DMS79 (cell line): Measurements from ENCODE around the gene ELMO1.

ENCODE experiments used
- DNase-seq: peaks from one replicate; lab custom pipeline; 2025; lab: John Stamatoyannopoulos, UW

The ELMO1 gene

DNA sequence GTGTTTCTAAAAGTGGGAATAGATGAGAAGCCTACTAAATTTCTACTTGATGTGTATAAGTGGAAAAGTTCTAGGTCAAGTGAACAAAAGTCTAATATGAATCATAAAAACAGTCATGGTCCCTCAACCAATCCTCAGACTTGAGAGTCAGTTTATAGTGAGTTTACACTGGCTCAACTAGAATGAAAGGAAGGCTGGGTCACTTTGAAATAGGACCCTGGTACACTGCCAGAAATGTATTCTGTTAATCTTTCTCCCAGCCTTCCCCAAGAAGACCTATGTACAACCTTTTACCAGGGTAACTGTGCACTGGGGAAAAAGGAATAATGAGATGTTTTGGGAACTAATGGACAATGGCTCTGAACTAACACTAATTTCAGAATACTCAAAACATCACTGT, 17.3 kb downstream of the ELMO1 start:
- no peak for DNase-seq

DNA sequence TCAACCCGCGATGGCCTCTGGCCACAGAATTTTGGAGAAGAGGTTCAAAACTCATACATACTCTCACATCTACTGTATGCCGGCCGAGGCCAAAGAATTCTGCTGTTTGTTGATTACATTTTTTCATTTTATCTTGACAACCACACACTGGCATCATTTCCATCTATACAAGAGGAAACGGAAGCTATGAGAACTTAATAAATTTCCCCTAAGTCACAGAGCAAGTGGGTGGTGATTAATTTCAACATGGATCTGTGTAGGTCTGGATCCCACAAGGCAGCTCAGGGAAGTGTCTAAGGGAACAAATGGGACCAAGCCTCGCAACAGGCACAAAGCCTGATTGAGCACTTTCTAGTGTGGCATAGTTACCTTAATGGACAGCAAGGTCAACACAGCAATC, 18.0 kb downstream of the ELMO1 start:
- DNase-seq = no peak

DNA sequence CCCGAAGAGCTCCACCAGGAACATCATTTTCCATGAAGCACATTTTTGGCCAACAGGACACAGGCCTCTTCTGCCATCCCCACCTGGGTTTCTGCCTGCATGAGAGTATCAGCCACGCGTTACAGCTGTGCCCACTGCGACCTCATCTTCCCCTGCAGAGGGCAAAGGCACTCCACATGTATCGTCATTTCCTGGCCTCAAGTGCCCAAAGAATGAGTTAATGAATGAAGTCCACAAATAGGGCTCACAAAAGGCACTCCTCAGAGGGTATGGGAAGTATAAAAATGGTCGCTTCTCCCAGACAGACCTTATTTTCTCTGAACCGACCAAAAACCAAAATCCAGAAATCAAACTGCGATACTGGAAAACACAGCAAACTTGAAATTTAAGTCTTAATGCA, 18.5 kb downstream of the ELMO1 start:
- no peak for DNase-seq

GRCh38 chr7:37429435-37429791, 19.3 kb downstream of the ELMO1 start:
- no peak for DNase-seq

DNA sequence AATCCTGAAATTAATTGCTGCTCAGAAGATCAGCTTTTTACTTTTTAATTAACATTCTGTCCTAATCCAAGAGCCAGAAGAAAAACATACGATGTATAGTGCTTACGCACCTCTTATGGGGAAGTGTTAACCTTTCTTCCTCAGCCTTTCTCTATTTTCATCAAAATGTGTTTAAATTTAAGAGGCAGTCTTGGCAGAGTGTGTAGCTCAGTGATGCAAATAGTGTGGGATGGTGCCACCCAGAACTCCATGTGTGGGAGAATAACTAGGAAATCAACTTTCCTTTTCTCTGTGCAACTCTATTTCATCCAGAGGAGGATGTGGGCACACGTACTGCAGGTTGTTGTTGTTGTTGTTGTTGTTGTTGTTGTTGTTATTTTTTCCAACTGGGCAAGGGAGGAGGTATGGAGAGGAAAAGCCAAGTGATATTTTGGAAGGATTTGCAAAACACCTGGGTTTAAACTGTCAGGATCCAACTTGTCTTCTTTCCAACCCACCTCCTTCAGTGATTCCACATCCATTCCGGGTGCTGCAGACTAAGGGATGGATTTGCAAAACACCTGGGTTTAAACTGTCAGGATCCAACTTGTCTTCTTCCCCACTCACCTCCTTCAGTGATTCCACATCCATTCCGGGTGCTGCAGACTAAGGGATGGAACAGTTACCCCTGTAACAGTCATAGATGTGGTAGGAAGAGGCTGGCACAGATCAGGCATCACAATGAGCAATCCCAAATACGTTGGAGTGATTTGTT, 19.8 kb downstream of the ELMO1 start:
- no peak for DNase-seq

GRCh38 chr7:37427276-37427940, 21.3 kb downstream of the ELMO1 start:
- no peak for DNase-seq

- no peak for DNase-seq
Observed at GRCh38 chr7:37425498-37425897, 23.2 kb downstream of the ELMO1 start.

DNA sequence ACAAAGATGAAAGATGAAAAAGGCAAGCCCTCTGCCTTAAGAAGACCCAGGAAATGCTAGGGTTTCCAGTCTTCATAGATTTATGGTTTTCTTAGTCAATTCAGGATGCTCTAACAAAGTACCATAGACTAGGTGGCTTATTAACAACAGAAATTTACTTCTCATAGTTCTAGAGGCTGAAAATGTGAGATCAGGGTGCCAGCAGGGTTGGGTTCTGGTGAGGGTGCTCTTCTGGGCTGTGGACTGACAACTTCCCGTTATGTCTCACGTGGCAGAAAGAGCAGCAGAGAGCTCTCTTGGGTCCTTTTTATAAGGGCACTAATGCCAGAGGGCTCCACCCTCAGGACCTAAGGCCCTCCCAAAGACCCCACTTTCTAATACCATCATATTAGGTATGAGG, 23.7 kb downstream of the ELMO1 start:
- no peak for DNase-seq

- no peak for DNase-seq
Observed at GRCh38 chr7:37424521-37424920, 24.1 kb downstream of the ELMO1 start.

- DNase-seq = no peak
Observed at GRCh38 chr7:37421861-37422500, 26.7 kb downstream of the ELMO1 start.

DNA sequence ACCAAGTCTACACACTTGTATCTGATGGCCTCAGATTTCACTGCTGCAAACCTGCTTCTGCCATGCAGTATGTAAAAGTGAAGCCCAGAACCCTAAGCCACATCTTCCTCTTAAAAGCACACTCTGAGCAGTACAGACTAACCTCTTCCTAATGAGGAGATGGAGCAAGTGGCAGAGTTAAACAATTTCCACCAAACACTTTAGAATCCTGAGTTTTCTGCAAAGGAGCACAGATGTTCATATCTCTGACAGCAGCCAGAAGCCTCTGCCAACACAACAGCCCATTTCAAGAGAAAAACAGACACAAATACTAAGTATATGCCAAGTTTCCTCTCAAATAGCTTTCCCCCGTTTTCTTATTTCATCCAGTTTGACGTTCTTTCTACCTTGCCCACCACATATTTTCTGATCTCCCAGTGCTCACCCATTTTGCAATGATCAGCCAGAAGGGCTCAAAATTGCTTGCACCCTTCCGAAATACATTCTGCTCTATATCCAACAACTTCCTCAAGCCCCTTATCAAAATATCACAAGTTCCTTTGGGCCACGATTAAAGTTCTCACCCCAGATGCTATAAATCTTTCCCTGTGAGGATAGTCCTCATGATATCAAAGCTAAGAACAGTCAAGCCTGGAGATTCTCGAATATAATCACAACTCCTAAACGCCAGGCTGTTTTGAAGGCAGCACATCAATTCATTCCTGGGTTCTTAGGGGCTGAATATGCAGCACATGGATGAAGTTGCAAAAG, 27.5 kb downstream of the ELMO1 start:
- DNase-seq = no peak

DNA sequence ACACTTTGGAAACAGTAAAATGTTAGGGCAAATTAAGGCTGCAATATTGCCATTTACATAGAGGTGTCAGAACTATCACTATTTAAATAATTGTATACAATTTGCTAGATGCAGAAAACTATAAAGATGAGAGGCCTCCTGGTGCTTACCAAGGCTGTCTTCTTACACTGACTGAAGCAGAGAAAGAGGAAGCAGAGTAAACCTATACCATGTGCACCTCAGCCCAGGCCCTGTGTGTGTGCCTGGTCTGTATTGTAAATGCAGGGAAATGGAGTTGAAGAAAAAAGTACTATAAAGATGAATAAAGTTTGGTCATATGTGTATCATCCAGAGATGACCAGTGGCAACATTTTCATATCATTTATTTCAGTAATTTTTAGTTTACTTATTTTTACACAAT, 29.2 kb downstream of the ELMO1 start:
- DNase-seq = no peak

DNA sequence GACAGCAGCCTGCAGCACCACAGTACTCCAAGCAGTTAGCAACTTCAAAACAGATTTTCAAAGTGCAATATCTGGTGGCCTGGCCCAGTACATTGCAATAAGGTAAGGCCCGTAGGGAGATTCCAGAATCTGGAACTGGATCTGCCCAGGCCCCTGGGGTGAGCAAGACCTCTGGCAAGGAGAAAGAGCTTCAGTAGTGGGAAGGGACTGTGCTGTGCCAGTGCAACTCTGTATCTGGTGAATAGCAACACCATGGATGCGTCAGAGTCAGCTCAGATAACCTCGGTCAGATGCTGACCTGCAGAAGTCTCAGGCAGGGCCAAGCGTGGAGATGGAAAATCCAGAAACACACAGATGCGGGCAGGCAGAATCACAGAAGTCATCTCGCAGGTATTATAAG, 30.3 kb downstream of the ELMO1 start:
- no peak for DNase-seq

GRCh38 chr7:37417107-37417474, 31.6 kb downstream of the ELMO1 start:
- DNase-seq = no peak

DNA sequence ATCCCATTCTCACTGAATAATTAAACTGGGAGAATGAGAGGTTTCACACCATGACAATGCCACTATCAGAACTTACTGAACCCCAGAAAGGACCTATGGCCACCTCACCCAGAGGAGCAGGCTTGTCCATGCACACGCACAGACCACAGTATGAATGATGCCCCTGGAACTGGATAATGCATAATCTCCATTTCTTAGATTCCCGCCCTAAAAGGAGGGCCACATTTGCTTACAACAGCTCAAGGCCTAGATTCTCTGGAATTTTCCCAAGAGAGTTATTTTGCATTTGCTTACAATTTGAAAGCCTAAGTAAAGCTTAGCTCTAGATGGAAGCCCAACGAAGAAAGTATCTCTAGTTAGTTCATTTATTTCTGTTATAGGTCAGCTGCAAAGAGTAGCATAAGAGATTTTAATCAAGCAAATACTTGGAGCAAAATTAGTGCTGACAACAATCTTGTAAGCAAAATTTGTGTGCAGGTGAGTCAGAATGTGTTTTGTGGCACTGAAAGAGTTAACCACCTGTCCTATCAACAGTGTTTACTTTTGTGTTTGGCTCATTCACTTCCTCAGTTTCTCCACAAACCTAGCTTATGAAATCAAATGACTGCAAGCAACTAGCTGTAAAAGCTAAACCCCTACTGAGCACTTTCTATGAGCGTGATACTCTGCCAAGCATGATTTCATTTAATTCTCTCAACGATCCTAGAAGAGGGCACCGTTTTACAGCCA, 32.1 kb downstream of the ELMO1 start:
- no peak for DNase-seq

- no peak for DNase-seq
Observed at GRCh38 chr7:37415629-37416028, 33.0 kb downstream of the ELMO1 start.

- DNase-seq = no peak
Observed at GRCh38 chr7:37414352-37414983, 34.2 kb downstream of the ELMO1 start.

DNA sequence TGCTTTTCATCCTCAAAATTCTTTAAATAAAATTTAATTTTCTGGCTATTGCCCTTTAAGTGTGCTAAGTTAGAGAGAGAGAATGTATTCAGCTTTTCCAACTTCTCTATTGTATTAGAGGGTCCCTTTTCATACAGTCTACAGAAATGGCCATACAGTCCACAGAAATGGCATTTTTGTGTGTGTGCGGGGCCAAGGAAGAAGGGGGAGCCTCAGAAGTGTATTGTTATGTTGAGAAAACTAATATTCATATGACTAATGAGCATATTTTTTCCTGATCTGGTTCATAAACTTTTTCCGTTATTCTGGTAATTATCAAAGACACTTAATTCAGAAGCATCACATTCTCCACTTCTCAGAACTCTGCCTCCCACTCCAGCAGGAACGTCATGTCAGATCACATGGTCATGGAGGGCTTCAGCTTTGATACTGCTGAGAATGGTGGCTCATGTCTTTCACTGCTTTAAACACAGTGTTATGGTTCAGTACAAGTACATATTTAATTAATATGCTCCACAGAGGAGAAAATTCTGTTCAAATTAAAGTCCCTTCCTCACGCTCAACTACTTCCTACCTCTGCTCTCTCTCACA, 37.1 kb downstream of the ELMO1 start:
- no peak for DNase-seq

DNA sequence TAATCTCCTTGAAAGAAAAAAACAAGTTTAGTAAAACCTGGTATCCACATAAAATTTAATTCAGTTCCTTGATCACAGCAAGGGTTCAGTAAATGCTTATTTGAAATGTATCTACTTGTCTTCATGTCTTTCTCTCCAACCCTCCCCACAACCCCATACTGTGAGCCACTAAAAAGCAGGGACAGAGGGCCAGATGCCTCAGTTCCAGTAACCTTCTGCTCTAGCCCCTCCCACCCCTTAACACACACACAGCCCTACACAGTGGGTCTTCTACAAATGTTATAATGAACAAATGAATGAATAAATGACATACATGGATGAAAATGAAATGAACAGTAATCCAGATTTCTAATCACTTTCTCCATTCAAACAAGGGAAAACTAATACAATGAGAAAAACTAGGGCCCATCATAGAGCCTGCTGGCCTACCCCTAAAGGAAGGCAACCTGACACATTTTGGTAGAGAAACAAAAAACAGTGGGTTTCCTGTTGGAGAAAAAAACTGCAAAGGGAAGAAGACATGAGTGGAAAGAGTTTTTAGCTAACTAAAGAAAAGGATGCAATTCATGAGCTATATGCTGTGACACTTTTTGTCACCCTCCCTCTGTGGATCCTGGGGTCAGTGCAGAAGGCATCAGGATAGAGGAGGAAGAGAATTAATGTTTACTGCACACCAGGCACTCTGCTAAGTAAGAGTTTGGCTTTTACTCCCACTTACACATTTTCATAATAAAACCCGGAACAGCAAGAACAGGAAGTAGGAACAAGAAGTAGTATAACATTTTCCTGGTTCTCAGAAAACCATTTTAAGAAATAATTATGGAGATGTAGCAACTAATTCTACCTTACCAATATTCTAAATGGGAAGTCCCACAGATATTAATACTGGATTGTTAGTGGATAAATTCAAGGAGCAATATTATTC, 38.1 kb downstream of the ELMO1 start:
- no peak for DNase-seq

GRCh38 chr7:37409461-37409860, 39.2 kb downstream of the ELMO1 start:
- no peak for DNase-seq
